ENCODE results near the gene ZP3.
A peak's percentile ranks its signal among the peaks of the same experiment; 100 is the strongest.
"Not testable (repeated sequence)": the region's sequence is repeated elsewhere in the genome, so short reads cannot be mapped to it uniquely, and the experiment has no call there.

The ZP3 gene

DNA sequence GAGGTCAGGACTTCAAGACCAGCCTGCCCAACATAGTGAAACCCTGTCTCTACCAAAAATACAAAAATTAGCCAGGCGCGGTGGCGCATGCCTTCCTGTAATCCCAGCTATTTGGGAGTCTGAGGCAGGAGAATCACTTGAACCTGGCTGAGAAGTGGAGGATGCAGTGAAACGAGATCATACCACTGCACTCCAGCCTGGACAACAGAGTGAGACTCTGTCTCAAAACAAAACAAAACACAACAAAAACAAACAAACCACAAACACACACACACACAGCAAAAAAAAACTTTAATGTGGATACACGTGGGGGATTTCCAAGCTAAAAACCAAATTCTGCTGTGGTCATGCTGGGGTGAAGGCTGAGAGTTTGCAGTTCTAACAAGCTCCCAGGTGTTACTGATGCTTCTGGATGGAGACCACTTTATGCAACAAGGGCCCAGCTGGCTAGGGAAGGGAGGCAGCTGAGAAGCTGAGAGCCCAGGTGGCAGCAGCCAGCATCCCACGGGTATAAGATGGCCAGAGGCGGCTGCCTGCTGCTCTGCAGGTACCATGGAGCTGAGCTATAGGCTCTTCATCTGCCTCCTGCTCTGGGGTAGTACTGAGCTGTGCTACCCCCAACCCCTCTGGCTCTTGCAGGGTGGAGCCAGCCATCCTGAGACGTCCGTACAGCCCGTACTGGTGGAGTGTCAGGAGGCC lies at the start of gene ZP3:
TSS of gene ZP3 (plus strand) at position 538 of the 699 bp plus-strand sequence. CDS start at position 553, 15 bp downstream.
- no peak for DNase-seq (ENCODE audit: low read depth)

DNA sequence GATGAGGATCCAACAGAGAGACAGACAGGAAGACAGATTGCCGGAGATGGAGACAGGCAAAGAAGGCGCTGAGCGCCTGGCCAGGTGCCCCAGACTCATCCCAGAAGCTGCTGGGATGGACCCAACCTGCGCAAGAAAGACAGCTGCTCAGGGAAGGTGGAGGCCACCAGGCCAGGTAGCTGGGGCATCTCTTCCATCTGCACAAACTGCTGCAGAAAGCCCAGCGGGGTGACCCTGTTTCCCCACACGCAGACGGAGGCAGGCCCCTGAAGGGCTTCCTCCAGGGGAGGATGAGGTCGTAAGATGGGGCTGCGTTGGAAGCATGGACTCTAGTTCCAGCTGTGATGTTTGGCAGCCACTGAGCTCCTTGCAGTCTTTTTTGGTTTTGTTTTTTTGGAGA lies 49.5 kb upstream of the ZP3 start:
- DNase-seq (ENCODE audit: low read depth): no peak

DNA sequence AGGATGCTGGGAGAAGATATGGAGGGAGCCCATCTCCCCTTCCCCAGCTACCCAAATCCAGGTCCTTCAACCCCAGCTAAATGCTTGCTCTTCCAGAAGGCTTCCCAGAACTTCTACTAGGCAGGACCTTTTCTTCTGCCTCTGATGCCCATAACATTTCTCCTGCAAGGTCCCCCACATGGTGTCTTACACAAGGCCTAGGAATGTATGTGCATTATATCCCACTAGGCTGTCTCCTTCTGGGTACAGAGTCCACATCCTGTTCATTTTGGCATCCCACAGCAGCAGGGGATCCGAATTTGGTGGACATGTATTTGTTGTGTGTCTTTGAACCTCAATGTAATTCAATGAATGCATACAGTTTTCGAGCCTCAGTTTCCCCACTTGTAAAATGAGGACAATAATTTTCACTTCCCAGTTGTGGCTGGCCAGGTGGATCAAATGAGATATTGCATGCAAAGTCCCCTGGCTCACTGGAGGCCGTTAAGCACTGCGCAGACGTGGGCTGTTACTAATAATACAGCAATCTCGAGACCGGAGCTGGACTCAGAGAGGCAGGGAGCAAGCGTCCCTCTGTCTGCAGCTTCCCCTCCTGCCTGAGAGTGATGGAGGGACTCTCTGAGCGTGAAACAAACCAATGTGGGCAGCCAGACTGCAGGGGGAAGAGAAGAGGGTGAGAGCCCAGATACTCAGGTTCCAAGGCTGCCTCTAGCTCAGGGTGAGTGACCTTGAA lies 47.4 kb upstream of the ZP3 start:
- no peak for DNase-seq (ENCODE audit: low read depth)

DNA sequence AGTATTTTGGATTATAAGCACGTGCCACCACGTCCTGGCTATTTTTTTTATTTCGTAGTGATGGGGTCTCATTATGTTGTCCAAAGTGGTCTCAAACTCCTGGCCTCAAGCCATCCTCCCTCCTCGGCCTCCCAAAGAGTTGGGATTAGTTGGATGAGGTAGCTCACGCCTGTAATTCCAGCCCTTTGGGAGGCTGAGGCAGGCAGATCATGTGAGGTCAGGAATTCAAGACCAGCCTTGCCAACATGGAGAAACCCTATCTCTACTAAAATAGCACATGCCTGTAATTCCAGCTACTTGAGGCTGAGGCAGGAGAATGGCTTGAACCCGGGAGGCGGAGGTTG lies 44.2 kb upstream of the ZP3 start:
- no peak for DNase-seq (ENCODE audit: low read depth)

DNA sequence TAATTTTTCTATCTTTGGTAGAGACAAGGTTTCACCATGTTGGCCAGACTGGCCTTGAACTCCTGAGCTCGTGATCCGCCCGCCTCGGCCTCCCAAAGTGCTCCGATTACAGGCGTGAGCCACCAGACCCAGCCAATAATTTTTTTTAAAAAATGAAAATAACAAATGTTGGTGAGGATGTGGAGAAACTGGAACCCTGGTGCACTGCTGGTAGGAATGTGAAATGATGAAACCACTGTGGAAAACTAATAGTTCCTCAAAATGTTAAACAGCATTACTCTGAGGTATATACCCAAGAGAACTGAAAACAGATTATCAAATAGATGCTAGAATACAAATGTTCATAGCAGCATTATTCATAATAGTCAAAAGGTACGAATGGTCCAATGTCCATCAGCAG lies 42.9 kb upstream of the ZP3 start:
- DNase-seq (ENCODE audit: low read depth): no peak

DNA sequence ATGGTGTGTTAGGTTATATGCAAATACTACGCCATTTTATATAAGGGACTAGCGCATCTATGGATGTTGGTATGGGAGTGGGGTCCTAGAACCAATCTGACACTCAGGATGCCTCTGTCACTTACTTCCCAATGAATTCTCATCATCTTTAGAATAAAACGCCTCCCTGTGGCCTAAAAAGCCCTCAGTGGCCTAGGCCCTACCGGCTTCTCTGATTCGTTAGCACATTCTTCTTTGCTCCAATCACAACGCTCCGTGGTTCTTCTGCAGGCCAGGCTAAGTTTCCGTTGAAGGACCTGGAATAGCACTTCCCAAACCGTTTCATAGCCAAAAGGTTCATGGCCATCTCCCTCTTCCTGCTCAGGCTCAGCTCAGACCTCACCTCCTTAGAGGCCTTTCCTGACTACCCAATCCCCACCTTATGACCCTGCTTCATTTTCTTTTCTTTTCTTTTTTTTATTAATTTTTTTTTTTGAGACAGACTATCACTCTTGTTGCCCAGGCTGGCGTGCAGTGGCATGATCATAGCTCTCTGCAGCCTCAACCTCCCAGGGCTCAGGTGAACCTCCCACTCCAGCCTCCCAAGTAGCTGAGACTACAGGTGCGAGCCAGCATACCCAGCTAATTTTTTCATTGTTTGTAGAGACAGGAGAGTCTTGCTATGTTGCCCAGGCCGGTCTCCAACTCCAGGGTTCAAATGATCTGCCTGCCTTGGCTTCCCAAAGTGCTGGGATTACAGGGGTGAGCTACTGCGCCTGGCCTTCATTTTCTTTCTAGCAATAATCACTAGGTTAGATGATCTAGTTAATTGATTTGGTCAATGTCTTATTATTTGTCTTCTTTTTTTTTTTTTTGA lies 41.4 kb upstream of the ZP3 start:
- no peak for DNase-seq (ENCODE audit: low read depth)

DNA sequence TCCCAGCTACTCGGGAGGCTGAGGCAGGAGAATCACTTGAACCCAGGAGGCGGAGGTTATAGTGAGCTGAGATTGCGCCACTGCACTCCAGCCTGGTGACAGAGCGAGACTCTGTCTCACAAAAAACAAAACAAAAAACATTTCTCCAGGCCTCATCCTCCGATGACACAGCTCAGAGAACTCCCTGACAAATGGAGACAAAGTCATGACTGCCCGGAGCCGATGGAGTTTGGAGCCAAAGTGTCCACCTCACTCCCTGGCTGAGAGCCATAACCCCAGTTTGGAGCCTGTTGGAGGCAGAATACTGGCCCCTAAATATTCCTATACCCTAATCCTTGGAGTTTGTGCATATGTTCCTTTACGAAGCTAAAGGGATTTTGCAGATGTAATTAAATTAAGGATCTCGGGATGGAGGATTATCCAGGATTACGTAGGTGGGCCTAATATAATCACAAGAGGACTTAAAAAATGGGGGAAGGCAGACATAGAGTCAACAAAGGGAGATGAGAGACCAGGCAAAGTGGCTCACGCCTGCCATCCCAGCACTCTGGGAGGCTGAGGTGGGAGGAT lies 38.0 kb upstream of the ZP3 start:
- DNase-seq (ENCODE audit: low read depth): no peak

DNA sequence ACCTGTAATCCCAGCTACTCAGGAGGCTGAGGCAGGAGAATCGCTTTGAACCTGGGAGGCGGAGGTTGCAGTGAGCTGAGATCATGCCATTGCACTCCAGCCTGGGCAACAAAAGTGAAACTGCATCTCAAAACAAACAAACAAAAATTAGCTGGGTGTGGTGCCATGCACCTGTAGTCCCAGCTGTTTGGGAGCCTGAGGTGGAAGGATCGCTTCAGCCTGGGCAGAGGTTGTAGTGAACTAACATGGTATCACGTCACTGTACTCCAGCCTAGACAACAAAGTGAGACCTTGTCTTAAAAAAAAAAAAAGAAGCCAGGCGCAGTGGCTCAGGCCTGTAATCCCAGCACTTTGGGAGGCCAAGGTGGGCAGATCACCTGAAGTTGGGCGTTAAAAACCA lies 37.0 kb upstream of the ZP3 start:
- not testable (repeated sequence) for DNase-seq (ENCODE audit: low read depth)

DNA sequence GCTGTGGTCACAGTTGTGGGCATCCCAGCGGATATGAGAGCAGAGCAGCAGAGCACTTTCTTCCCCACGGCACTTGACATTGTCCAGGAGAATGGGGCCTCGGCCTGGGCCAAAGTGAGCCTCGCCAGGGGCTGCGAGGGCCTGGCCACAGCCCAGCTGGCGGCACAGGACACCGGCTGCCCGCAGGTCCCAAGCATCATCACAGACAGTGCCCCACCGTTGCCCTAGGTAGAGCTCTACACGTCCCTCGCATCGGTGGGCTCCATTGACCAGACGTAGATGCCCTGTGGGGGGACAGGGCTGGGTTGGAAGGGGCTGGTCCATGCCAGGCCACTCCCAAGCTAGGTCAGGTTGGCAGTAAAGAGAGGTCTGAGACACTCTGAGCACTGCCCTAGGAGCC lies 34.7 kb upstream of the ZP3 start:
- DNase-seq (ENCODE audit: low read depth): no peak

DNA sequence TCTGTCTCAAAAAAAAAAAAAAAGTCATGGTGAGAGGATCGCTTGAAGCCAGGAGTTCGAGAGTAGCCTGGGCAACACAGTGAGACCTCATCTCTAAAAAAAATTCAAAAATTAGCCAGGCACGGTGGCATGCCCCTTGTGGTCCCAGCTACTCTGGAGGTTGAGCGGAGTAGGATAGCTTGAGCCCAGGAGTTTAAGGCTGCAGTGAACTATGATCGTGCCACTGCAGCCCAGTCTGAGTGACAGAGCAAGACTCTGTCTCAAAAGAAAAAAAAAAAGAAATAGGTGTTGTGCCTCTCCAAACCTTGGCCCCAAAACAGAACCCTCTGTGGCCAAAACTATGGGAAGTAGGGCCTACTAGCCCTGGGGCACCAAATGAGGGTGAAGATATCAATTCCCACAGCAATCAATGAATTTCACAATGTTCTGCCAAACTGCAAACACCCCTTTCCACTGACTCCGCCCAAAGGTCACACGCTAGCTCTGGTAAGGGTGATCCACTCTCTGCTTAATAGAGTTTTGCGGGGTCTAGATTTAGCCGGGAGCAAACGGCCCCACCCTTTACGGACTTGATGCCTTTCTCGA lies 32.1 kb upstream of the ZP3 start:
- DNase-seq (ENCODE audit: low read depth): no peak

DNA sequence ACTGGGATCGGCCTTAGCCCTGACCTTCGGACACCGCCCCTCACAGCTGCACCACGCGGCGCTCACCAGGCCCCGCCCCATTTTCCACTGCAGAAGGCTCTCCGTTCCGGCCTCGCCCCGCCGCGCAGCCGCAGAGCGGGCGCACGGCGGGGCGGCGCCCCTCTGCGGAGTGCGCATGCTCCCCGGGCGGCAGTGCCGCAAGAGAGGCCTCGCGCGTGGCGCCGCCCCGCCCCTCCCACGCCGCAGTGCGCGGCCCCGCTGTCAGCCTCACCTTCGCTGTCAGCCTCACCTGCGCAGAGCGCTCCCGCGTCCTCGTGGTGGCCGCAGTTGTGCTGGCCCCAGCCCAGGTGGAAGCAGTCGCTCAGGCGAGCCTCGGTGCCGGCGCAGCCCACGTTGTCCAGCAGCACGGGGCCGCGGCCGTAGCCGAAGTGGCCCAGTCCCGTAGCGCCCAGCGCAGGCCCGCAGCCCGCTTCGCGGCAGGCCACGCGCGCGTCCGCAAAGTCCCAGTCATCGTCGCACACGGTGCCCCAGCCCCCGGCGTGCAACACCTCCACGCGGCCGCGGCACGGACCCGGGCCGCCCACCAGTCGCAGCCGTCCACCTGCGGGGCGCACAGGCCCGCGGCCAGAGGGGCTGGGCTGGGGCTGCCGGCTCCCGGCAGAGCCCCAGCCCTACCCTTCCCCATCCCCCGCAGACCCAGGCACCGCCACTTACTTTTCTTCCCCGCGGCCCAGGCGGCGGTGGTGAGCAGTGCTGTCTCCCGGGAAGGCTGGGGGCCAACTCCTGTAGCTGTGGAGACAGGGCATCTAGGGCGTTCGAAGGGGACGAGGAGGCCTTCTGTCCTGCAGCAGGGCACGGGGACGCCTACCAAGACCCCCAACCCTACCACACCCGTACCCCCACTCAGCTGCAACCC lies 31.4 kb upstream of the ZP3 start:
- peak; percentile 69 for DNase-seq (ENCODE audit: low read depth)

DNA sequence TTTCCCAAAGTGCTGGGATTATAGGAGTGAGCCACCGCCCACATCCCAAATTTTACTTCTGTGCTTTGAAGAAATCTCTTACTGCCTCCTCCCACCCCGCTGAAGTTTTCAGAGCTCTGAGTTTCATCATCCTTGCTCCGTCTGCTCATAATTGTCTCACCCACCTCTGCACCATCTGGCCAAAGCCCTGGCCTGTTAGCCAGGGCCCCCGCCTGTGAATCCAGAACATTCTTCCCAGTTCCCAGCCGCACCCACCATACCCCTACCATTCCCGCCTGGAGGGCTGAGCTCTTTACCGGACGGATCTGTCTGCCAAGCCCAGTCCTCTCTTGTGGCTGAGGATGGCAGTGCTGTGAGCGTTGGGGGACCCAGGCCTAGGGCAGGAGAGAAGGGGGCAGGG lies 29.8 kb upstream of the ZP3 start:
- no peak for DNase-seq (ENCODE audit: low read depth)

DNA sequence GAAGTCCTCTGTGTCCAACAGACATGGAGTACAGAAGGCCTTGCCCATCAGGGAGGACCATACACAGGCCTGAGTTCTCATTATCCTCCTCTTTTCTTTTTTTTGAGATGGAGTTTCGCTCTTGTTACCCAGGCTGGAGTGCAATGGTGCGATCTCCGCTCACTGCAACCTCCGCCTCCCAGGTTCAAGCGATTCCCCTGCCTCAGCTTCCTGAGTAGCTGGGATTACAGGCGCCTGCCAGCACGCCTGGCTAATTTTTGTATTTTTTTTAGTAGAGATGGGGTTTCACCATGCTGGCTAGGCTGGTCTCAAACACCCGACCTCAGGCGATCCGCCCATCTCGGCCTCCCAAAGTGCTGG lies 29.2 kb upstream of the ZP3 start:
- DNase-seq (ENCODE audit: low read depth): not testable (repeated sequence)

DNA sequence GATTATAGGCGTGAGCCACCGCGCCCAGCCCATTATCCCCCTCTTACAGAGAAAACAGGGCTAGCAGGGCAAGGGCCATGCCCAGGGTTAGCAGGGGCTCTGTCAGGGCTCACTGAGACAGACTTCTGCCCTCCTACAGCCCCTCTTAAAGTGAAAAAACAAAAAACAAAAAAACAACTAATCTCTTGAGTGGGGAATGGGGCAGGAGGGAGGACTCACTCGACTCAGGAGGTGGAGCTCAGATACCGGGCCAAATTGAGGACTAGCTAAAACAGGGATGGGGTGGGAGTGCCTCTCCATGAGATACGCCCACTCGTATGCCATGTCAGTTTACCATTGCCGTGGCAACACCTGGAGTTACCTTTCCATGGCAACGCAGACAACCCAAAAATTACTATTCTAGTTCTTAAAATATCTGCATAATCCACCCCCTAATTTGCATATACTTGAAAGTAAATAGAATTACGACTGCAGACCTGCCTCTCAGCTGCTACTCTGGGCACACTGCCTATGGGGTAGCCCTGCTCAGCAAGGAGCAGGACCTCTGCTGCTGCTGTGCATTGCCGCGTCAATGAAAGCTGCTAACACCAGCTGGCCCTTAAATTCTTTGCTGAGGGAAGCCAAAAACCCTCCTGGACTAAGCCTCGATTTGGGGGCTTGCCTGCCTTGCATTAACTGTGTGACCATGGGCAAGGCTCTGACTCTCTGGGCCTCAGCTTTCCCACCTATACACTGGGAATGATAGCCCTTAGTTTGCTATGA lies 28.6 kb upstream of the ZP3 start:
- DNase-seq (ENCODE audit: low read depth): no peak

DNA sequence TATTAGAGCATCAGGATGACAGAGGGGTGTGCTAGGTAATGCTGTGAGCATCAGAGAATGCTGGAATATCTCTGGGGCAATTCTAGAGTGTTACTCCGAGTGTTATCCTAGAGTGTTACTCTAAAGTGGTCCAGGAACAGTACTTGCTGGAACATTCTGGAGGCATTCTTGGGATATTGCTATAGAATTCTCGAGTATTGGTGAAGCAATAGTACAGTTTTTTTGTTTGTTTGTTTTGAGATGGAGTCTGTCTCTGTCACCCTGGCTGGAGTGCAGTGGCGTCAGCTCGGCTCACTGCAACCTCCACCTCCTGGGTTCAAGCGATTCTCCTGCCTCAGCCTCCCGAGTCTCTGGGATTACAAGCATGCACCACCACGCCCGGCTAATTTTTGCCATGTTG lies 27.9 kb upstream of the ZP3 start:
- no peak for DNase-seq (ENCODE audit: low read depth)

DNA sequence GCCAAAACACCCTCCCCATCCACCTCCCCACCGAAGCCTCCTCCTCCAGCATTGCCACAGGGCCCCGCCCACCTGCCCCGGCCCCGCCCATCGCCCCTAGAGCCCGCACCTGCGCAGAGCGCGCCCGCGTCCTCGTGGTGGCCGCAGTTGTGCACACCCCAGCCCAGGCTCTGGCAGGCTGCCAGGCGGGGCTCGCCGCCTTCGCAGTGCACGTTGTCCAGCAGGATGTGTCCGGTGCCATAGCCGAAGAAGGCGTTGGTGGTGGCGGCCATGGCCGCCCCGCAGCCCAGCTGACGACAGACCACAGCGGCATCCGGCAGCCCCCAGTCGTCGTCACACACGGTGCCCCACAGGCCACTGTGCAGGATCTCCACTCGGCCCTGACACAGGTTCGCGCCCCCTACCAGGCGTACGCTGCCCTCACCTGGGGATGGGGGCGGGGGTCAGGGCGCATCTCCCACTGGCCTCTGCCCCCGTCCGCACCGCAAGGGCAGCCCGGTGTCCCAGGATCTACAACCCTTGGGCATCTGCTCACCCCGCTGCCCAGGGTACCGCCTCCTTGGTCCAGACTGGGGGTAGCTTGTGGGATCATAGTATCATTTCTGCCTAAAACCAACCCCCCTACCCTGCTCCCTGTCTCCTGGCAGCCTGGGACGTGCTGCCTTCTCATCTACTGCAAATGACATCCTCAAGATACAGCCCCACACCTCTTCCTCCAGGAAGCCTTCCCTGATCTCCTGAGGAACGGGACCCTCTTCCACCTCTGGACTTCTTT lies 27.2 kb upstream of the ZP3 start:
- DNase-seq (ENCODE audit: low read depth): no peak

DNA sequence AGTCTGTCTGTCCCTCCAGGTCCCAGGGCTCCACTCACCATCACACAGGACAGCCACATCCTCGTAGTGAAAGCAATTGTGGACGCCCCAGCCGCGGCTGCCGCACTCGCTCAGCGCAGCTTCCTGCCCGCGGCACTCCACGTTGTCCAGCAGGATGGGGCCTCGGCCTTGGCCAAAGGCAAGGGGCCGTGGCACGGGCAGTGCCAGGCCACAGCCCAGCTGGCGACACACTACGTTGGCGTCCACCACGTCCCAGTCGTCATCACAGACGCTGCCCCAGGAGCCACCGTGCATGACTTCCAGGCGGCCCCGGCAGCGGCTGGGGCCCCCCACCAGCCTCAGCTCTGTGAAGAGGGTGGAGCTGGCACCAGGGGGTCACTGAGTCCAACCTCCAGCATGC lies 24.5 kb upstream of the ZP3 start:
- DNase-seq (ENCODE audit: low read depth): no peak

DNA sequence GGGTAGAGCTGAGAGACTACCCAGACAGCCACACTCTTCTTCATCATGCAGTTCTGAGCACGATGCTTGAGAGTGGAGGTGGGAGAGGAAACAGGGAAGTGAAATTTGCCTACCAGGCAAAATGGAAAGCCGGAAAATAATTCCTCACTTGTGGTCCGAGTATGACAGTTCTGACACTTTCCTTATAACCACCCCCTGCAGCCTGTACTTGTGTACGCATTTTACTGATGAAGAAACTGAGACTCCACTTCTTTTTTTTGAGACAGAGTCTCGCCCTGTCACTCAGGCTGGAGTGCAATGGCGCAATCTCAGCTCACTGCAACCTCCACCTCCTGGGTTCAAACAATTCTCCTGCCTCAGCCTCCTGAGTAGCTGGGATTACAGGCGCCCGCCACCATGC lies 21.7 kb upstream of the ZP3 start:
- not testable (repeated sequence) for DNase-seq (ENCODE audit: low read depth)

DNA sequence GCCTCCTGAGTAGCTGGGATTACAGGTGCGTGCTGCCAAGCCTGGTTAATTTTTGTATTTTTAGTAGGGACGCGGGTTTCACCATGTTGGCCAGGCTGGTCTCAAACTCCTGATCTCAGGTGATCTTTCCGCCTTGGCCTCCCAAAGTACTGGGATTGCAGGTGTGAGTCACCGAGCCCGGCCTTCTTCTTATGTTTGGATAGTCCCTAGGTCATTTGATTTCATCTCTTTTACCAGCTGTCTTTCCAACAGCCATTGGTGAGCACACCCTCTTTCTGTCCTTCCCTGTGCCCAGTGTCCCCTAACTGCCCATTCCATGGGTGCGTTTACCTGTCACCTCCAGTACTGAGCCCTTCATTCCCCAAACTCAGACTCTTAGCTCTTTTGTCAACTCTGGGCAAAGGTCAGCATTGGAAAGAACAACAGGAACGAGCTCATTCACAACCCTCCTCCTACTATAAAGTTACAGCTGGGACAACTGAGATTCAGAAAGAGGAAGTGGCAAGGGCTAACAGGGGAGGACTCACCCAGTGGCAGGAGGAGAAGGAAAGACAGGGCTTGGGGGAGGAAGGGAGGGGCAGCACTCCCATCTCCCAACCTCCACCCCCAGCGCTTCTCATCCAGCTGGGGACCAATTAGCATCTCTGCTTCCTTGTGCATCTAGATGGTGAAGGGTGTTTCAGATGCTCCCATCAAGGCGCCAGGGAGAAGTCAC lies 20.8 kb upstream of the ZP3 start:
- DNase-seq (ENCODE audit: low read depth): no peak

All from HS-27A (cell line).